ENCODE measurements around the gene CDH11. TPM values are rescaled to one million over a fixed set of nuclear protein-coding genes. Genes with fewer than 3 reads are reported as not detected.

The CDH11 gene
- total and polyA plus RNA-seq, 2 donors (not counting 1 experiment from before 2014, with no cell fraction given), result 220 to 335 TPM

- TF ChIP-seq EZH2 (IDR thresholded peaks at IDR 0.05; ENCODE audit: low read length, missing control alignments), result no peak
- TF ChIP-seq CTCF (conservative IDR thresholded peaks at IDR 0.05 in 1 of 2, IDR thresholded peaks at IDR 0.05 in 1 of 2; ENCODE audit: low read depth in 1 of 2, low read length in 2 of 2), result no peak
- Histone ChIP-seq H3K36me3 (ENCODE audit: control insufficient read depth, insufficient read depth, low read length) (no peaks in the 10 kb centered on the region), H2AFZ (ENCODE audit: low read length) (no peak overlapping the region), H3K9me3 (ENCODE audit: control insufficient read depth, insufficient read depth, low read depth, low read length) (no peaks in the 10 kb centered on the region), H3K4me3 (replicated peaks in 1 of 4; ENCODE audit: control extremely low read depth in 1 of 4, insufficient read depth in 1 of 4, low read depth in 3 of 4, low read length in 4 of 4) (peak overlapping the region; percentile 82 to 92 (median 86)), H3K4me2 (ENCODE audit: extremely low read depth, insufficient read depth, low read length) (peak overlapping the region; percentile 93), H3K4me1 (ENCODE audit: control insufficient read depth, extremely low read depth, insufficient read depth, low read length) (peaks cover 6% of the 10 kb centered on the region), H3K9ac (ENCODE audit: insufficient read depth, low read length) (peak overlapping the region; percentile 84), H3K27ac (ENCODE audit: insufficient read depth, low read length) (peak overlapping the region; percentile 88), H3K27me3 (ENCODE audit: control insufficient read depth, insufficient read depth, low read length) (no peaks in the 10 kb centered on the region), H4K20me1 (ENCODE audit: control insufficient read depth, extremely low read depth, insufficient read depth, low read length) (no peaks in the 10 kb centered on the region), H3K79me2 (ENCODE audit: control insufficient read depth, insufficient read depth, low read length) (peaks cover 57% of the 10 kb centered on the region)
- DNase-seq (ENCODE audit: low read depth in 2 of 2), result peak; percentile 48 to 55
Observed at GRCh38 chr16:65120831-65121721, 787 bp downstream of the CDH11 start.

GRCh38 chr16:65120461-65120830 is 1.4 kb downstream of the CDH11 start:
- peak overlapping the region; percentile 82 to 92 (median 86) for H3K4me3 ChIP-seq (replicated peaks in 1 of 4; ENCODE audit: control extremely low read depth in 1 of 4, insufficient read depth in 1 of 4, low read depth in 3 of 4, low read length in 4 of 4)
- peaks cover 6% of the 10 kb centered on the region for H3K4me1 ChIP-seq (ENCODE audit: control insufficient read depth, extremely low read depth, insufficient read depth, low read length)
- TF ChIP-seq CTCF (conservative IDR thresholded peaks at IDR 0.05 in 1 of 2, IDR thresholded peaks at IDR 0.05 in 1 of 2; ENCODE audit: low read depth in 1 of 2, low read length in 2 of 2), result no peak
- no peak for TF ChIP-seq EZH2 (IDR thresholded peaks at IDR 0.05; ENCODE audit: low read length, missing control alignments)
- no peaks in the 10 kb centered on the region for H3K9me3 ChIP-seq (ENCODE audit: control insufficient read depth, insufficient read depth, low read depth, low read length)
- no peak overlapping the region for H2AFZ ChIP-seq (ENCODE audit: low read length)
- no peaks in the 10 kb centered on the region for H3K27me3 ChIP-seq (ENCODE audit: control insufficient read depth, insufficient read depth, low read length)
- H3K36me3 ChIP-seq (ENCODE audit: control insufficient read depth, insufficient read depth, low read length), result no peaks in the 10 kb centered on the region
- H4K20me1 ChIP-seq (ENCODE audit: control insufficient read depth, extremely low read depth, insufficient read depth, low read length), result no peaks in the 10 kb centered on the region
- peak overlapping the region; percentile 93 for H3K4me2 ChIP-seq (ENCODE audit: extremely low read depth, insufficient read depth, low read length)
- H3K79me2 ChIP-seq (ENCODE audit: control insufficient read depth, insufficient read depth, low read length), result peaks cover 62% of the 10 kb centered on the region
- H3K9ac ChIP-seq (ENCODE audit: insufficient read depth, low read length), result peak overlapping the region; percentile 84
- no peak for DNase-seq (ENCODE audit: low read depth in 2 of 2)
- H3K27ac ChIP-seq (ENCODE audit: insufficient read depth, low read length), result peak overlapping the region; percentile 88

- H3K36me3 ChIP-seq (ENCODE audit: control insufficient read depth, insufficient read depth, low read length), result no peaks in the 10 kb centered on the region
- TF ChIP-seq CTCF (conservative IDR thresholded peaks at IDR 0.05 in 1 of 2, IDR thresholded peaks at IDR 0.05 in 1 of 2; ENCODE audit: low read depth in 1 of 2, low read length in 2 of 2) (no peak), EZH2 (IDR thresholded peaks at IDR 0.05; ENCODE audit: low read length, missing control alignments) (no peak)
- no peaks in the 10 kb centered on the region for H3K9me3 ChIP-seq (ENCODE audit: control insufficient read depth, insufficient read depth, low read depth, low read length)
- H3K79me2 ChIP-seq (ENCODE audit: control insufficient read depth, insufficient read depth, low read length), result peaks cover 67% of the 10 kb centered on the region
- no peak overlapping the region for H2AFZ ChIP-seq (ENCODE audit: low read length)
- H3K27ac ChIP-seq (ENCODE audit: insufficient read depth, low read length), result peak overlapping the region; percentile 88
- no peaks in the 10 kb centered on the region for H4K20me1 ChIP-seq (ENCODE audit: control insufficient read depth, extremely low read depth, insufficient read depth, low read length)
- H3K9ac ChIP-seq (ENCODE audit: insufficient read depth, low read length), result peak overlapping the region; percentile 84
- DNase-seq (ENCODE audit: low read depth in 2 of 2), result peak; percentile 69 to 87
- H3K4me1 ChIP-seq (ENCODE audit: control insufficient read depth, extremely low read depth, insufficient read depth, low read length), result peaks cover 6% of the 10 kb centered on the region
- peak overlapping the region; percentile 93 for H3K4me2 ChIP-seq (ENCODE audit: extremely low read depth, insufficient read depth, low read length)
- no peaks in the 10 kb centered on the region for H3K27me3 ChIP-seq (ENCODE audit: control insufficient read depth, insufficient read depth, low read length)
- H3K4me3 ChIP-seq (replicated peaks in 1 of 4; ENCODE audit: control extremely low read depth in 1 of 4, insufficient read depth in 1 of 4, low read depth in 3 of 4, low read length in 4 of 4), result peak overlapping the region; percentile 82 to 92 (median 86)
Observed at GRCh38 chr16:65119901-65120401, 1.9 kb downstream of the CDH11 start.
